SH-SY5Y (cell line): ENCODE data around the gene CDCP2.

Experiments
- GATA2 ChIP-seq: IDR thresholded peaks from 2 replicates; pipeline ENCODE4 v1.6.1; 2011; ENCODE audit warnings: mild to moderate bottlenecking, low read depth, low read length
- GATA3 ChIP-seq: IDR thresholded peaks from 2 replicates; pipeline ENCODE4 v1.6.1; 2011; ENCODE audit warnings: low read depth, mild to moderate bottlenecking, low read length, moderate library complexity

The CDCP2 gene

DNA sequence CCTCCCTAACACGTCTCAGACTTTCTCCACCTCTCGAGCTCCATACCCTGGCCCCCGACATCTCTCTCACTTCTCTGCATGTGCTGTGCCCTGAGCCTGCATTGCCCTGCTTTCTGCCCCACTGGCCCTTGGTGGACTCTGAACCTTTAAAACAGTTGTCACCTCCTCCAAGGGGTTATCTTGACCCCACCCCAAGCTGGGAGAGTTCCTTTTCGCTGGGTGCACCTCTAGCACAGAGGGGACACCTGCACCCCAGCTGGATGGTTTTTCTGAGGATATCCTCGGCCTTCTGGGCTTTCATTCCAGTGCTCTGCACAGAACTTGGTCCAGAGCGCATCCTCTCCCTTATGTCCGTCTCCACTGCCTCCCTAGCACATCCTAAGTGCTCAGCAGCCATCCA lies 4.2 kb upstream of the CDCP2 start:
- TF ChIP-seq GATA2 (no peak), GATA3 (no peak)

DNA sequence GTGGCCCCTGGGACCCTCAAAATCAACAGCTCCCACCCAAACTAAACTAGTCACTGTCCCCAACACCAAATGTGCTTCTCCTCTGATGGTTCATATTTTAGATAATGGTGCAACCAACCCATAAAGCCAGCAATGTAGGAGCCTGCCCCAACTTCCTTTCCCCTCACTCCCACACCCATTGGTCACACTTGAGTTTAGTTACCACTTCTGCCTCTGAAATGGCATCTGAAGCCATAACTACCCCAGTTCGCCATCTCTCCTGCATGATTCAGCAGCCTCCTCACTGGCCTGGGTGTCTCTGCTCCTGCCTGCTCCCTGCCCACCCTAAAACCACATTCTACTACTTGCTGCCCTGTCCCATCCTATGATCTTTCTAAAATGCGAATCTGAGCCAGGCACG lies 3.4 kb upstream of the CDCP2 start:
- TF ChIP-seq GATA2 = no peak
- TF ChIP-seq GATA3 = no peak

DNA sequence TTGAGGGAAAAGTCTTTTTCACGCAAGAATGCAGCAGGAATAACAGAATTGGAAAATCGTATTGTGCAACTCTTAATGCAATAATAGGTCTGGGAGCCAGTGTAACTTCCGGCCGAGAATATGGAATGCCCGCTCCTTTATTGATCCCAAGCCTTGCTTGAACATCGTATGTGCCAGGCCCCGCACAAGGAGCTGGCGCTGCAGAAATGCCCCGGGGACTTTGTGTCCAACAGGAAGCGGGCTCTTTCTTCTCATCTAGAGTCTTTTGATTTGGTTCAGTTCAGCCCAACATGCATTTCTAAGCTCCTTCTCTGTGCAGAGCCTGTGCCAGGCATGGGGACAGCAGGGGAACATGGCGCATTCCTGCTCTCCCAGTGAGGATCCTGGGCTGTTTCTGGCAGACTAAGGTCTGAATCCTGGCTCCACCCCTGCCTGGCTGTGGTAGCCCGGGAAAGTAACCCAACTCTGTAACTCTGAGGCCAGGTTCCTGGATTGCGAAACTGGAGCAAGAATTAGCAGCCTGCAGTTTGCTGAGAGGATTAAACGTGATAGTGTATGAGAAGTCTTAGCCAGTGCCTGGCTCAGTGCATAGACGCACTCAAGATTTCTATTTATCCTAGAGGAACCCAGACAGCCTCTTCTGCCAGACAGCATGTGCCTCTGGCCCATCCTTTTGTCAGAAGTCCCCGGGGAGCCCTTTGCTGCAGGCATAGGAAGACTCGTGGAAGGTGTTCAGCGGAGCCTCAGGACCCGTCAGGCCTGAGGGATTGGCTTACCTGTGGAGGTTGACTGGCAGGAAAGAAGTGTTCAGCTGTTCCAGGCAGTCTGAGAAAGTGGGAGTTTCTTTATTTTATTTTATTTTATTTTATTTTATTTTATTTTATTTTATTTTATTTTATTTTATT lies 987 bp upstream of the CDCP2 start:
- no peak for TF ChIP-seq GATA2
- no peak for TF ChIP-seq GATA3

DNA sequence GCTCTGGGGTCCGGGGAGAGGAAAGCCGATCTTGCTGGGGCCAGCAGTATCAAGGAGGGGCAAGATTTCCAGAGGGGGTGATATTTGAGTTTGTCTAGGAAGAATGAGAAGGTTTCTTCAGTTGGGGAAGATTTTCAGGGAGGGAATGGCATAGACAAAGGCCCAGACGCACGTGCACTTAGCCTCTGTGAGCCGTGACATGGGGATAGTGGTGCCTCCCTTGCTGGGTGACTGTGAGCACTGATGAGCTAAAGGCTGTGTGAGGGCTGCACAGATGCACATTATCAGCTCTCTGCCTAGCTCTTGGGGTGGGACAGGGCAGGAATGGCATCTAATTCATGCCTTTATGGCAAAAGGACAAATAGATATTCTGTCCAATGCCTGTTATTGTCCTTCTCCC lies 1.8 kb downstream of the CDCP2 start:
- TF ChIP-seq GATA2 (no peak), GATA3 (no peak)

DNA sequence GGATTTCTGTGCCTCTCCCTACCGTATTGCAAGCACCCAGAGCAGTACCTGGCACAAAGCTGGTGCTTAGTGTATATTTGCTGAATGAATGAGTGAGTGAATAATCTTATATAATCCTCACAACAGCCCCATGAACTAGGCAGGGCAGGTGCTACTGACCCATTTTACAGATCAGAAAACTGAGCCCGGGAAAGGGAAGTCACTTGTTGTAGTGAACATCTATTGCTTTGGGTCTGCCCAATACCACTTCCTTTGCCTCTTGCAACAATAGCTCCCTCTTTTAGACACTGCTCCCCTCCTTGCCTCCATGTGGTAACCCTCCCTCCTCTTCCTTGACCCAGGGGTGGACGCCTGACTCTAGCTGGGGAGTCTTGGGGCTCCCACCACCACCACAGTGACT lies 3.1 kb downstream of the CDCP2 start:
- TF ChIP-seq GATA3 = no peak
- TF ChIP-seq GATA2 = no peak

DNA sequence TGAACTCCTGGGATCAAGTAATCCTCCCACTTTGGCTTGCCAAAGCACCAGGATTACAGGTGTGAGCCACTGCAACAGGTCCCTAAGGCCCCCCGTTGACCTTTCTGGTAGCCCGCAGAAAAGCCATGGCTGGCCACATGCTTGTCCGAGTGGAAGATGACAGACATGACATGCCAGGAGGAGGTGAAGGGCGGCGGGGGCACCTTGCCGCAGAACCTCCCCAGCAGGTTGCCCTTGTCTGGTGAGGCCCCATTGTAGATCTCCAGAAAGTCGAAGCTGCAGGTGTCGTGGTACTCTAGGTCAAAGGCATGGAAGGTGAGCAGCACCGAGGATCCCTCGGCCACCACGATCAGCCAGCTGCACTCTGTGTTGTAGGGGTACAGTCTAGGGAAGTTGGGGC lies 8.4 kb downstream of the CDCP2 start:
- no peak for TF ChIP-seq GATA3
- TF ChIP-seq GATA2 = no peak

DNA sequence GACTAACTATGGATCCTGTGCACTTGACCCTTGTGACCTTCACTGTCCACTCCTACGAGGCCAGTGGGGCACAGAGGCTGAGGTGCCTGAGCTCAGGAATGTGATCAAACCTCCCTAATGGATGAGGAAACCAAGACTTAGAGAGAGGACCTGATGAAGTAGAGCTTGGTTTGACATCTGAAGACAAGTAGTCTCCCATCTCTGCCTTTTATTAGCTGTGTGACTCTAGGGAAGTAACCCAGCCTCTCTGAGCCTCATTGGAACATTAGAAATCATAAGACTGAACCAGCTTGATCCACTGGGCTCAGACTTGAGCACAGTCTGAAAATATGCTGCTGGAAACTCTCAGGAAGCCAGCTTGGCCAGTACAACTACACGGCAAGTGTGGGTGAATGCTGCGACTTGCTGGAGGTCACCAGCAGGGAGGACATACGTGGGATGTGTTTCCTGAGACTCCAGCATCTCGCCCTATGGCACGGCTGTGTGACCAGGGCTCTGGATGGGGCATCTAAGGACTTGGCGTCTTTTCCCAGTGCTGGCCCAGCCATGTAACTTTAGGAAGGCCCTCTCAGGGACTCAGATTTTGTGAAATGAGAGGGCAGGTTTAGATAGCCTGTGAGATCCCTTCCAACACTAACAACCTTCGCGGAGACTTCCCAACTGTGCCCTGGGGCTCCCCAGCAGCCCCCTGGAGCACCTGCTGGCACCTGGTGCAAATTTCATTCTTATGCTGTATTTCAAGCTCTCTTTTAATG lies 10.5 kb downstream of the CDCP2 start:
- TF ChIP-seq GATA2 = no peak
- TF ChIP-seq GATA3 = no peak

- TF ChIP-seq GATA2 (no peak), GATA3 (no peak)
Measured at GRCh38 chr1:54139711-54140110, 13.1 kb downstream of the CDCP2 start.

- no peak for TF ChIP-seq GATA3
- TF ChIP-seq GATA2 = no peak
Measured at GRCh38 chr1:54138994-54139393, 13.8 kb downstream of the CDCP2 start.

GRCh38 chr1:54137534-54138061 lies 15.2 kb downstream of the CDCP2 start:
- TF ChIP-seq GATA3 = no peak
- TF ChIP-seq GATA2 = no peak

GRCh38 chr1:54136963-54137533 lies 15.8 kb downstream of the CDCP2 start:
- TF ChIP-seq GATA3 (no peak), GATA2 (no peak)

DNA sequence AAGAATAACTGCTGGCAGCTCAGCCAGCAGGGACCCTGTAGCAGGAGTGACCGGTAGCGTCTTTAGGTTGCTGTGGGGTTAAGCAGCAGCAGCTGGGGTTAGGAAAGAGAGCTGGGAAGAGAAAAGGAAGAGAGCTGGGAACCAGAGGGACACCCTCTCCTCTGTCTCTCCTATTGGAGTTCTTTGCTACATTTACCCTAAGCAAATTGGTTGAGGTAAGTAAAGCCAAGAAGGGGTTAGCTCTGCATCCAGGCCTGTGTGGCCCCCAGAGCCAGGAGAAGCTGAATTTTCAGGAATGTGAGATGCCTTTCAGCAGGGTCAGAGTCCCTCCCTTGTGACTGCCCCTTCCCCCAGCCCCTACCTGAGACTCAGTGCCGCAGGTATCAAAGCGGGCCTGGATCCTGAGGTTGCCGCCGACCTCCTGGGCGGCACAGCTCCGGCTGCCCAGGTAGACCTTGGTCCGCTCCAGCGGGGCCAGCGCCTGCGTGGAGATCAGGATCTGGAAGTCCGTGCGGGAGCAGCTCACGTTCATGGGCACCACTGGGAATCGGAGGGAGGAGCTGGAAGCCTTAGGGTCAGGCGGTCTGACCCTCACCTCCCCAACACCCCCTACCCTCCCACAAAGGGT lies 16.4 kb downstream of the CDCP2 start:
- TF ChIP-seq GATA3 = no peak
- TF ChIP-seq GATA2 = no peak

DNA sequence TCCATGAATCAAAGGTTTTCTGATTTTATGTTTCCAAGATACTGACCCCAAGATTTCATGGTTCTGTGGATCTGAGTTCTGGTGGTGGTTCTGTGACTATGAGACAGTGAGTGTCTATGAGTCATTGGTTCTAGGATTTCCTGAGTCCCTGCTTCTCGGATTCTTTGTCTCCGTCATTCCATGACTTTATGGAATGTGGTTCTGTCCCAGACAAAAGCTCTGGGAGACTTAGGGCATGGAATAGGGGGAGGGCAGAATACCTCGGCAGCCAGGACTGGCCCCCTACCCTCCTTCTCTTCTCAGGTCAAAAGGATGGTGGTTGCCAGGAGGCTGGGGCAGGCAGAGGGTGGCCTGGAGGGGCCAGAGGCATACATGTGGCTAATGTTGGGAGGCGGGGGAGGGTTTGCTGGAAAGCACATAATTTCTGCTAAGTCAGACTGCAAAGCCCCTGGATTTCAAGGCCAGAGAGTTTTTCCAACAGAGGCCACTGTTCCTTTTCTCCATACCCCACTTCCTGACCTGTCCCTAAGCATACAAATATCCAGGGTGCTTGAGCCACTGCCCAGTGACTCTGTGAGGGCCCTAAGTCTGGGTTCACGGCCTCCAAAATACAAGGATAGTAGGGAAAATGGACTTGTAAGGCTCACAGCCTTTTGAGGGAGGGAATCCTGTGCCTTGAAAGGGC lies 17.2 kb downstream of the CDCP2 start:
- TF ChIP-seq GATA3 (no peak), GATA2 (no peak)

- TF ChIP-seq GATA3 (no peak), GATA2 (no peak)
Measured at GRCh38 chr1:54134295-54134694, 18.5 kb downstream of the CDCP2 start.
